ENCODE measurements around the gene GNAT1. TPM values are rescaled to one million over a fixed set of nuclear protein-coding genes. Genes with fewer than 3 reads are reported as not detected.

GNAT1 gene
- not detected for total RNA-seq
- long read RNA-seq: 0 reads

GRCh38 chr3:50190936-50191660, at the start of gene GNAT1:
Gene GNAT1, plus strand, starts transcription at chr3:50191610. Its CDS starts 116 bp downstream, at chr3:50191726.
- no peak for DNase-seq (ENCODE audit: low spot score)

GRCh38 chr3:50146316-50146901, 45.0 kb upstream of the GNAT1 start:
- no peak for DNase-seq (ENCODE audit: low spot score)

- no peak for DNase-seq (ENCODE audit: low spot score)
Observed at GRCh38 chr3:50147016-50147415, 44.4 kb upstream of the GNAT1 start.

- DNase-seq (ENCODE audit: low spot score): no peak
Observed at GRCh38 chr3:50147447-50147846, 44.0 kb upstream of the GNAT1 start.

- DNase-seq (ENCODE audit: low spot score): no peak
Observed at GRCh38 chr3:50147861-50148260, 43.5 kb upstream of the GNAT1 start.

GRCh38 chr3:50150404-50150750, 41.0 kb upstream of the GNAT1 start:
- DNase-seq (ENCODE audit: low spot score): no peak

GRCh38 chr3:50150863-50151686, 40.3 kb upstream of the GNAT1 start:
- no peak for DNase-seq (ENCODE audit: low spot score)

GRCh38 chr3:50151728-50152127, 39.7 kb upstream of the GNAT1 start:
- no peak for DNase-seq (ENCODE audit: low spot score)

- no peak for DNase-seq (ENCODE audit: low spot score)
Observed at GRCh38 chr3:50153782-50154475, 37.5 kb upstream of the GNAT1 start.

GRCh38 chr3:50154476-50154839, 37.0 kb upstream of the GNAT1 start:
- no peak for DNase-seq (ENCODE audit: low spot score)

GRCh38 chr3:50154840-50155490, 36.4 kb upstream of the GNAT1 start, which contains the start of gene SEMA3F:
Gene SEMA3F, plus strand, starts transcription at chr3:50155324. Its CDS starts 4,299 bp downstream, at chr3:50159623.
- DNase-seq (ENCODE audit: low spot score): no peak

GRCh38 chr3:50155491-50155878, 35.9 kb upstream of the GNAT1 start:
- DNase-seq (ENCODE audit: low spot score): no peak

GRCh38 chr3:50155891-50156290, 35.5 kb upstream of the GNAT1 start:
- no peak for DNase-seq (ENCODE audit: low spot score)

- no peak for DNase-seq (ENCODE audit: low spot score)
Observed at GRCh38 chr3:50156549-50157493, 34.6 kb upstream of the GNAT1 start.

- DNase-seq (ENCODE audit: low spot score): no peak
Observed at GRCh38 chr3:50157827-50158529, 33.4 kb upstream of the GNAT1 start.

GRCh38 chr3:50158530-50159146, 32.8 kb upstream of the GNAT1 start:
- no peak for DNase-seq (ENCODE audit: low spot score)

- no peak for DNase-seq (ENCODE audit: low spot score)
Observed at GRCh38 chr3:50160561-50160983, 30.8 kb upstream of the GNAT1 start.

GRCh38 chr3:50161320-50161719, 30.1 kb upstream of the GNAT1 start:
- DNase-seq (ENCODE audit: low spot score): no peak

Measured in mesenteric fat pad (tissue), 1 donor.